ENCODE data around the gene SPIRE2. TPM values are rescaled to one million over a fixed set of nuclear protein-coding genes. Genes with fewer than 3 reads are reported as not detected.

Gene SPIRE2
- total and polyA plus RNA-seq, 2 experiments from 2014 or later: 0.55 to 3.6 TPM

- Histone ChIP-seq H4K20me1 (ENCODE audit: insufficient read depth) (no peaks in the 10 kb centered on the region), H3K27me3 (replicated peaks; ENCODE audit: insufficient read depth) (no peaks in the 10 kb centered on the region), H3K79me2 (ENCODE audit: insufficient read depth) (no peaks in the 10 kb centered on the region), H3K36me3 (ENCODE audit: low read depth) (no peaks in the 10 kb centered on the region), H3K9me3 (ENCODE audit: low read depth) (no peaks in the 10 kb centered on the region), H3K4me3 (no peak overlapping the region), H3K4me2 (ENCODE audit: unreplicated experiment) (no peak overlapping the region), H2AFZ (no peak overlapping the region), H3K9me2 (ENCODE audit: insufficient read depth) (no peaks in the 10 kb centered on the region), H3F3A (ENCODE audit: insufficient read depth) (no peaks in the 10 kb centered on the region), H3K27ac (no peak overlapping the region), H3K9ac (no peak overlapping the region), H3K4me1 (ENCODE audit: insufficient read depth) (no peaks in the 10 kb centered on the region)
- 97 to 100% methylated on average over 7 of the region's 7 CpGs for WGBS, 2 experiments (ENCODE audit: low coverage in 1 of 2, low lambda C conversion rate in 2 of 2, missing lambda C conversion rate in 2 of 2)
- TF ChIP-seq EZH2phosphoT487 (IDR thresholded peaks at IDR 0.05; ENCODE audit: insufficient read depth, low read depth) (no peak), EZH2 (IDR thresholded peaks at IDR 0.05; ENCODE audit: insufficient read depth, poor library complexity, severe bottlenecking) (no peak)
- DNase-seq: no peak
- in situ Hi-C loops (cut with MboI): no loop called here
These were observed 43.9 kb upstream of the SPIRE2 start for GRCh38 chr16:89784406-89784805.

- Histone ChIP-seq H3K4me3 (no peak overlapping the region), H3F3A (ENCODE audit: insufficient read depth) (no peaks in the 10 kb centered on the region), H3K79me2 (ENCODE audit: insufficient read depth) (no peaks in the 10 kb centered on the region), H3K9me3 (ENCODE audit: low read depth) (no peaks in the 10 kb centered on the region), H2AFZ (no peak overlapping the region), H4K20me1 (ENCODE audit: insufficient read depth) (no peaks in the 10 kb centered on the region), H3K9me2 (ENCODE audit: insufficient read depth) (no peaks in the 10 kb centered on the region), H3K27me3 (replicated peaks; ENCODE audit: insufficient read depth) (no peaks in the 10 kb centered on the region), H3K4me2 (ENCODE audit: unreplicated experiment) (no peak overlapping the region), H3K4me1 (ENCODE audit: insufficient read depth) (no peaks in the 10 kb centered on the region), H3K36me3 (ENCODE audit: low read depth) (no peaks in the 10 kb centered on the region), H3K9ac (no peak overlapping the region), H3K27ac (no peak overlapping the region)
- DNase-seq: no peak
- in situ Hi-C loops (cut with MboI): no loop called here
- 97 to 98% methylated on average over 11 of the region's 11 CpGs for WGBS, 2 experiments (ENCODE audit: low coverage in 1 of 2, low lambda C conversion rate in 2 of 2, missing lambda C conversion rate in 2 of 2)
- TF ChIP-seq EZH2 (IDR thresholded peaks at IDR 0.05; ENCODE audit: insufficient read depth, poor library complexity, severe bottlenecking): no peak
- TF ChIP-seq EZH2phosphoT487 (IDR thresholded peaks at IDR 0.05; ENCODE audit: insufficient read depth, low read depth): no peak
These were observed 42.6 kb upstream of the SPIRE2 start for GRCh38 chr16:89785523-89786155.

- in situ Hi-C loops (cut with MboI): no loop called here
- 94 to 95% methylated on average over 20 to 21 of the region's 21 CpGs for WGBS, 2 experiments (ENCODE audit: low coverage in 1 of 2, low lambda C conversion rate in 2 of 2, missing lambda C conversion rate in 2 of 2)
These were observed 41.6 kb upstream of the SPIRE2 start for GRCh38 chr16:89786474-89787364.

GRCh38 chr16:89787365-89787805 lies 40.9 kb upstream of the SPIRE2 start:
- Histone ChIP-seq H3K4me1 (ENCODE audit: insufficient read depth) (no peaks in the 10 kb centered on the region), H3K27me3 (replicated peaks; ENCODE audit: insufficient read depth) (no peaks in the 10 kb centered on the region), H3K79me2 (ENCODE audit: insufficient read depth) (no peaks in the 10 kb centered on the region), H3K27ac (no peak overlapping the region), H3K9me3 (ENCODE audit: low read depth) (no peaks in the 10 kb centered on the region), H3K4me3 (no peak overlapping the region), H3K9ac (no peak overlapping the region), H3F3A (ENCODE audit: insufficient read depth) (no peaks in the 10 kb centered on the region), H3K9me2 (ENCODE audit: insufficient read depth) (no peaks in the 10 kb centered on the region), H3K4me2 (ENCODE audit: unreplicated experiment) (no peak overlapping the region), H3K36me3 (ENCODE audit: low read depth) (no peaks in the 10 kb centered on the region), H4K20me1 (ENCODE audit: insufficient read depth) (no peaks in the 10 kb centered on the region), H2AFZ (no peak overlapping the region)
- 99% methylated on average over 9 of the region's 9 CpGs for WGBS, 2 experiments (ENCODE audit: low coverage in 1 of 2, low lambda C conversion rate in 2 of 2, missing lambda C conversion rate in 2 of 2)
- TF ChIP-seq EZH2 (IDR thresholded peaks at IDR 0.05; ENCODE audit: insufficient read depth, poor library complexity, severe bottlenecking): no peak
- no peak for TF ChIP-seq EZH2phosphoT487 (IDR thresholded peaks at IDR 0.05; ENCODE audit: insufficient read depth, low read depth)
- DNase-seq: no peak
- in situ Hi-C loops (cut with MboI): no loop called here

More at GRCh38 chr16:89786474-89787364, 41.6 kb upstream of the SPIRE2 start:
- Histone ChIP-seq H3K36me3 (ENCODE audit: low read depth) (no peaks in the 10 kb centered on the region), H3K4me1 (ENCODE audit: insufficient read depth) (no peaks in the 10 kb centered on the region), H3K9ac (no peak overlapping the region), H3K4me3 (no peak overlapping the region), H3K9me3 (ENCODE audit: low read depth) (no peaks in the 10 kb centered on the region), H3F3A (ENCODE audit: insufficient read depth) (no peaks in the 10 kb centered on the region), H3K79me2 (ENCODE audit: insufficient read depth) (no peaks in the 10 kb centered on the region), H3K27me3 (replicated peaks; ENCODE audit: insufficient read depth) (no peaks in the 10 kb centered on the region), H3K27ac (no peak overlapping the region), H3K9me2 (ENCODE audit: insufficient read depth) (no peaks in the 10 kb centered on the region), H4K20me1 (ENCODE audit: insufficient read depth) (no peaks in the 10 kb centered on the region), H2AFZ (no peak overlapping the region), H3K4me2 (ENCODE audit: unreplicated experiment) (no peak overlapping the region)
- no peak for TF ChIP-seq EZH2phosphoT487 (IDR thresholded peaks at IDR 0.05; ENCODE audit: insufficient read depth, low read depth)
- TF ChIP-seq EZH2 (IDR thresholded peaks at IDR 0.05; ENCODE audit: insufficient read depth, poor library complexity, severe bottlenecking): no peak
- DNase-seq: no peak
